ENCODE measurements around the gene MT4.

DNA sequence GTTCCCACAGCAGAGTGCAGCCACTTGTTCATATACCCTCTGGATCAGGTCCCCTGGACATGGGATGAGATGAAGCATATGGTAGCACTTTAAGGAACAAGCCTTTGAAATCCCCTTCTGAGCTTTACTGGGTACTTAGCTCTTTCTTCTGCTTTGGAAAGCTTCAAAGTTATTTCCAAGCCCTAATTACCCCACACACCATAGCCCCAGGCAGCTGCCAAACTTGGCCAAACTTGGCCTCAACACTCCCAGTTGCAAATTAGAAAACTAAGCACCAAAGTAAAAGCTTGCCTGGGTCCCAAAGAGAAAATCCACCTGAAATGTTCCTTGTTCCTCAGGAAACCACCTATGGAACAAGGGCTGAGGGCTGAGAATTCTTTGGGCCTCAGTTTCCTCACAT is 15.7 kb upstream of the MT4 start:
- TF ChIP-seq, protein P1, sequence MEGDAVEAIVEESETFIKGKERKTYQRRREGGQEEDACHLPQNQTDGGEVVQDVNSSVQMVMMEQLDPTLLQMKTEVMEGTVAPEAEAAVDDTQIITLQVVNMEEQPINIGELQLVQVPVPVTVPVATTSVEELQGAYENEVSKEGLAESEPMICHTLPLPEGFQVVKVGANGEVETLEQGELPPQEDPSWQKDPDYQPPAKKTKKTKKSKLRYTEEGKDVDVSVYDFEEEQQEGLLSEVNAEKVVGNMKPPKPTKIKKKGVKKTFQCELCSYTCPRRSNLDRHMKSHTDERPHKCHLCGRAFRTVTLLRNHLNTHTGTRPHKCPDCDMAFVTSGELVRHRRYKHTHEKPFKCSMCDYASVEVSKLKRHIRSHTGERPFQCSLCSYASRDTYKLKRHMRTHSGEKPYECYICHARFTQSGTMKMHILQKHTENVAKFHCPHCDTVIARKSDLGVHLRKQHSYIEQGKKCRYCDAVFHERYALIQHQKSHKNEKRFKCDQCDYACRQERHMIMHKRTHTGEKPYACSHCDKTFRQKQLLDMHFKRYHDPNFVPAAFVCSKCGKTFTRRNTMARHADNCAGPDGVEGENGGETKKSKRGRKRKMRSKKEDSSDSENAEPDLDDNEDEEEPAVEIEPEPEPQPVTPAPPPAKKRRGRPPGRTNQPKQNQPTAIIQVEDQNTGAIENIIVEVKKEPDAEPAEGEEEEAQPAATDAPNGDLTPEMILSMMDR (conservative IDR thresholded peaks at IDR 0.05; ENCODE audit: low read depth, low read length): no peak
- no peak for TF ChIP-seq EZH2 (IDR thresholded peaks at IDR 0.05; ENCODE audit: low read length, unreplicated experiment)
